ENCODE measurements around the gene NPPA.

The NPPA gene

GRCh38 chr1:11841245-11842153 lies 6.1 kb downstream of the NPPA start:
- H3K27me3 ChIP-seq (ENCODE audit: insufficient read depth, poor library complexity, severe bottlenecking) = no peaks in the 10 kb centered on the region
- H3K4me1 ChIP-seq (ENCODE audit: insufficient read depth, poor library complexity, severe bottlenecking) = no peaks in the 10 kb centered on the region
- H3K27ac ChIP-seq (ENCODE audit: poor library complexity, severe bottlenecking) = no peak overlapping the region
- DNase-seq (ENCODE audit: low spot score) (no peak), ATAC-seq (ENCODE audit: low read depth) (no peak)
- TF ChIP-seq CTCF (IDR thresholded peaks at IDR 0.05; ENCODE audit: poor library complexity, severe bottlenecking) = no peak
- H3K4me3 ChIP-seq (ENCODE audit: severe bottlenecking) = no peak overlapping the region
- H3K36me3 ChIP-seq (ENCODE audit: low read depth) = peaks cover 74% of the 10 kb centered on the region
- no peaks in the 10 kb centered on the region for H3K9me3 ChIP-seq (ENCODE audit: severe bottlenecking)

- H3K4me1 ChIP-seq (ENCODE audit: insufficient read depth, poor library complexity, severe bottlenecking) = no peaks in the 10 kb centered on the region
- TF ChIP-seq CTCF (IDR thresholded peaks at IDR 0.05; ENCODE audit: poor library complexity, severe bottlenecking) = no peak
- H3K27ac ChIP-seq (ENCODE audit: poor library complexity, severe bottlenecking) = no peak overlapping the region
- no peak overlapping the region for H3K4me3 ChIP-seq (ENCODE audit: severe bottlenecking)
- H3K27me3 ChIP-seq (ENCODE audit: insufficient read depth, poor library complexity, severe bottlenecking) = no peaks in the 10 kb centered on the region
- H3K36me3 ChIP-seq (ENCODE audit: low read depth) = peaks cover 84% of the 10 kb centered on the region
- H3K9me3 ChIP-seq (ENCODE audit: severe bottlenecking) = no peaks in the 10 kb centered on the region
- no peak for ATAC-seq (ENCODE audit: low read depth)
- DNase-seq (ENCODE audit: low spot score) = no peak
Observed at GRCh38 chr1:11839727-11840705, 7.6 kb downstream of the NPPA start.

- DNase-seq (ENCODE audit: low spot score) (no peak), ATAC-seq (ENCODE audit: low read depth) (peak; percentile 80)
- Histone ChIP-seq H3K27ac (ENCODE audit: poor library complexity, severe bottlenecking) (no peak overlapping the region), H3K36me3 (ENCODE audit: low read depth) (peaks cover 89% of the 10 kb centered on the region), H3K4me3 (ENCODE audit: severe bottlenecking) (no peak overlapping the region), H3K4me1 (ENCODE audit: insufficient read depth, poor library complexity, severe bottlenecking) (no peaks in the 10 kb centered on the region), H3K9me3 (ENCODE audit: severe bottlenecking) (no peaks in the 10 kb centered on the region), H3K27me3 (ENCODE audit: insufficient read depth, poor library complexity, severe bottlenecking) (no peaks in the 10 kb centered on the region)
- peak; percentile 97 for TF ChIP-seq CTCF (IDR thresholded peaks at IDR 0.05; ENCODE audit: poor library complexity, severe bottlenecking)
Observed at GRCh38 chr1:11838349-11839272, 9.0 kb downstream of the NPPA start.

GRCh38 chr1:11837767-11838348 lies 9.7 kb downstream of the NPPA start:
- no peaks in the 10 kb centered on the region for H3K9me3 ChIP-seq (ENCODE audit: severe bottlenecking)
- no peaks in the 10 kb centered on the region for H3K4me1 ChIP-seq (ENCODE audit: insufficient read depth, poor library complexity, severe bottlenecking)
- ATAC-seq (ENCODE audit: low read depth) = peak; percentile 37; the same call in 1 of the 3 replicates
- TF ChIP-seq CTCF (IDR thresholded peaks at IDR 0.05; ENCODE audit: poor library complexity, severe bottlenecking) = no peak
- DNase-seq (ENCODE audit: low spot score) = no peak
- no peak overlapping the region for H3K4me3 ChIP-seq (ENCODE audit: severe bottlenecking)
- H3K27ac ChIP-seq (ENCODE audit: poor library complexity, severe bottlenecking) = no peak overlapping the region
- peaks cover 93% of the 10 kb centered on the region for H3K36me3 ChIP-seq (ENCODE audit: low read depth)
- H3K27me3 ChIP-seq (ENCODE audit: insufficient read depth, poor library complexity, severe bottlenecking) = no peaks in the 10 kb centered on the region
